Keratinocyte (primary cell): ENCODE data around the gene PRR7.

Experiments used
- EZH2 ChIP-seq: IDR thresholded peaks from one replicate; pipeline ENCODE4 v1.6.1; 2012; ENCODE audit warnings: inconsistent platforms, mild to moderate bottlenecking, low read length, moderate library complexity
- TF ChIP-seq, protein P1 (sequence below), 3 experiments: IDR thresholded peaks in 1 of 3; conservative IDR thresholded peaks in 1 of 3; optimal IDR thresholded peaks in 1 of 3; 2 replicates in 2 of 3; 3 replicates in 1 of 3; pipeline versions ENCODE3 to v1.5.1; 2011; ENCODE audit warnings: low read length in 3 of 3, mild to moderate bottlenecking in 3 of 3, moderate library complexity in 2 of 3, control low read depth in 1 of 3, inconsistent platforms in 1 of 3; ENCODE audit not compliant: insufficient read depth in 2 of 3; ENCODE audit errors: extremely low read depth in 1 of 3

DNA sequence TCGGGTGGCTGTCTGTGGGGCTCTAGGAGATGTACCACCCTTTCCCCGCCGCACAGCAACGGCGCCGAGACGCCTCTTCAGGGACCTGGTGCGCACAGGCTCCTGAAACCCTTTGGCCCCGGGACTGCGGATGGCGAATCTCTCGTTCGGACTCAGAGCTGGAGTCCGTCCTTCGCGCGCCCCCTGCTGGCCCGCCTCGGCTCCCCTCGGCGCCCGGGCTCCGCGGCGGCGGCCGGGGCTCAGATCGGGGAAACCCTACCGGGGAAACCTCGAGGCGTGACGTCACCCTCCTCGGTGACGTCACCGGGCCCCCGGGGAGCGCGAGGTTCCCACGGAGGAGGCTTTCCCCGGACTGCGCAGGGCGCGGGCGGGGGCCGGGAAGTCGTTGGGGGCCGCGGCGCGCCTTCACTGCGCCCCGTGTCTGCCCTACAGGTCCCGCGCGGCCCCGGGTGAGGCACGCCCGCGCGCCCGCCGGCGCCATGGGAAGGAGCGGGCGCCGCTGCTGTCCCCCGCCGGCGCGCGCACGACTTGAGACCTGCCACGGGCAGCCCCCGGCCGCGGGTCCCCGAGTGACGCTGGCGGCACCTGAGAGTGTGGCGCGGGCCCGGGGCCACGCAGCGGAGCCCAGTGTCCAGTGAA lies 7.9 kb downstream of the PRR7 start:
- TF ChIP-seq, protein P1, sequence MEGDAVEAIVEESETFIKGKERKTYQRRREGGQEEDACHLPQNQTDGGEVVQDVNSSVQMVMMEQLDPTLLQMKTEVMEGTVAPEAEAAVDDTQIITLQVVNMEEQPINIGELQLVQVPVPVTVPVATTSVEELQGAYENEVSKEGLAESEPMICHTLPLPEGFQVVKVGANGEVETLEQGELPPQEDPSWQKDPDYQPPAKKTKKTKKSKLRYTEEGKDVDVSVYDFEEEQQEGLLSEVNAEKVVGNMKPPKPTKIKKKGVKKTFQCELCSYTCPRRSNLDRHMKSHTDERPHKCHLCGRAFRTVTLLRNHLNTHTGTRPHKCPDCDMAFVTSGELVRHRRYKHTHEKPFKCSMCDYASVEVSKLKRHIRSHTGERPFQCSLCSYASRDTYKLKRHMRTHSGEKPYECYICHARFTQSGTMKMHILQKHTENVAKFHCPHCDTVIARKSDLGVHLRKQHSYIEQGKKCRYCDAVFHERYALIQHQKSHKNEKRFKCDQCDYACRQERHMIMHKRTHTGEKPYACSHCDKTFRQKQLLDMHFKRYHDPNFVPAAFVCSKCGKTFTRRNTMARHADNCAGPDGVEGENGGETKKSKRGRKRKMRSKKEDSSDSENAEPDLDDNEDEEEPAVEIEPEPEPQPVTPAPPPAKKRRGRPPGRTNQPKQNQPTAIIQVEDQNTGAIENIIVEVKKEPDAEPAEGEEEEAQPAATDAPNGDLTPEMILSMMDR (optimal IDR thresholded peaks at IDR 0.05 in 1 of 3, IDR thresholded peaks at IDR 0.05 in 1 of 3, conservative IDR thresholded peaks at IDR 0.05 in 1 of 3; ENCODE audit: extremely low read depth in 1 of 3, insufficient read depth in 2 of 3, low read length in 3 of 3), result peak in 2 of 3 experiments; percentile 67 to 77
- no peak for TF ChIP-seq EZH2
